ENCODE data around the gene NUDT9. TPM values are rescaled to one million over a fixed set of nuclear protein-coding genes. Genes with fewer than 3 reads are reported as not detected.
"Not testable (repeated sequence)": the region's sequence is repeated elsewhere in the genome, so short reads cannot be mapped to it uniquely, and the experiment has no call there.

Gene NUDT9
- total RNA-seq, 1 experiment from 2014 or later, result 19.4 TPM

GRCh38 chr4:87406902-87407301 is 15.5 kb upstream of the NUDT9 start:
- DNase-seq (ENCODE audit: low spot score), result not testable (repeated sequence)

GRCh38 chr4:87409420-87409939 is 12.9 kb upstream of the NUDT9 start:
- no peak for DNase-seq (ENCODE audit: low spot score)

- DNase-seq (ENCODE audit: low spot score), result no peak
Measured at GRCh38 chr4:87410157-87410556, 12.2 kb upstream of the NUDT9 start.

- DNase-seq (ENCODE audit: low spot score), result no peak
Measured at GRCh38 chr4:87410679-87411078, 11.7 kb upstream of the NUDT9 start.

- no peak for DNase-seq (ENCODE audit: low spot score)
Measured at GRCh38 chr4:87414816-87415215, 7.6 kb upstream of the NUDT9 start.

GRCh38 chr4:87416965-87417364 is 5.4 kb upstream of the NUDT9 start:
- DNase-seq (ENCODE audit: low spot score), result no peak

GRCh38 chr4:87418410-87418809 is 4.0 kb upstream of the NUDT9 start:
- not testable (repeated sequence) for DNase-seq (ENCODE audit: low spot score)

- peak; percentile 48 for DNase-seq (ENCODE audit: low spot score)
Measured at GRCh38 chr4:87419578-87420249, 2.7 kb upstream of the NUDT9 start.

- no peak for DNase-seq (ENCODE audit: low spot score)
Measured at GRCh38 chr4:87420276-87420830, 2.0 kb upstream of the NUDT9 start.

GRCh38 chr4:87423317-87424098 is 1.1 kb downstream of the NUDT9 start:
- peak; percentile 21 for DNase-seq (ENCODE audit: low spot score)

GRCh38 chr4:87424099-87424543 is 1.7 kb downstream of the NUDT9 start:
- not testable (repeated sequence) for DNase-seq (ENCODE audit: low spot score)

GRCh38 chr4:87425711-87426110 is 3.3 kb downstream of the NUDT9 start:
- DNase-seq (ENCODE audit: low spot score), result no peak

- no peak for DNase-seq (ENCODE audit: low spot score)
Measured at GRCh38 chr4:87426865-87427517, 4.6 kb downstream of the NUDT9 start.

GRCh38 chr4:87427518-87427868 is 5.1 kb downstream of the NUDT9 start:
- no peak for DNase-seq (ENCODE audit: low spot score)

- DNase-seq (ENCODE audit: low spot score), result no peak
Measured at GRCh38 chr4:87428979-87429378, 6.6 kb downstream of the NUDT9 start.

GRCh38 chr4:87430038-87430437 is 7.7 kb downstream of the NUDT9 start:
- DNase-seq (ENCODE audit: low spot score), result no peak

GRCh38 chr4:87433342-87433741 is 11.0 kb downstream of the NUDT9 start:
- no peak for DNase-seq (ENCODE audit: low spot score)

- DNase-seq (ENCODE audit: low spot score), result no peak
Measured at GRCh38 chr4:87442889-87443288, 20.5 kb downstream of the NUDT9 start.

- DNase-seq (ENCODE audit: low spot score), result no peak
Measured at GRCh38 chr4:87444741-87445140, 22.4 kb downstream of the NUDT9 start.

- no peak for DNase-seq (ENCODE audit: low spot score)
Measured at GRCh38 chr4:87445964-87446363, 23.6 kb downstream of the NUDT9 start.

GRCh38 chr4:87446375-87446774 is 24.0 kb downstream of the NUDT9 start:
- DNase-seq (ENCODE audit: low spot score), result not testable (repeated sequence)

- no peak for DNase-seq (ENCODE audit: low spot score)
Measured at GRCh38 chr4:87451537-87451936, 29.2 kb downstream of the NUDT9 start.

Measured in HT-29 (cell line).